ENCODE data around the gene AATK. TPM values are rescaled to one million over a fixed set of nuclear protein-coding genes. Genes with fewer than 3 reads are reported as not detected.

Gene AATK
- total and polyA plus RNA-seq, 2 of the 4 experiments (the other 2 are of a cell fraction): under 0.01 to 0.21 TPM

DNA sequence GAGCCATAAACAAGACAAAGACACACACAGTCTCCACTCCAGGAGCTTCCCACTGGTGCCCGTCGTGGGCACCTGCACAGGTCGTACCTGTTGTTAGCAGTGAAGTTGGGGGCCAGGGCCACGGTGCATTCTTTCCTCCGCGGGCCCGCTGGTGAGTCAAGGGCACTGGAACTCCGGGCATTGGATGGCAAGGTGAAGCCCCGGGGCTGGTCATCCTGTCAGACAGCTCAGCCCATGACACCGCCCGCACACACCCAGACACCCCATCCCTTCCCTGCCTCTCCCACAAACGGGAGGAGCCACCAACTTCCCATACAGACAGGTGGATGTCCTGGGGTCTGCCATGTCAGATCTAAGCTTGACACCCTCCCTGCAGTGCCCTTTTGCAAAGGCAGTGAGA is 40.6 kb upstream of the AATK start:
- Histone ChIP-seq H2BK20ac (ENCODE audit: low read depth, low read length) (no peak overlapping the region), H3K36me3 (ENCODE audit: control insufficient read depth, insufficient read depth, low read length) (peaks cover 5% of the 10 kb centered on the region; the same call in 1 of the 2 replicates), H3K14ac (replicated peaks; ENCODE audit: low read depth, low read length) (no peak overlapping the region), H3K4ac (ENCODE audit: low read depth, low read length) (no peak overlapping the region), H3K4me2 (ENCODE audit: low read depth, low read length) (no peak overlapping the region), H3K18ac (ENCODE audit: low read depth, low read length) (no peak overlapping the region), H4K91ac (ENCODE audit: insufficient read depth, low read depth, low read length) (no peak overlapping the region), H3K4me3 (ENCODE audit: insufficient read depth, low read depth, low read length) (no peak overlapping the region), H2AFZ (replicated peaks; ENCODE audit: low read length, poor library complexity) (no peak overlapping the region), H3K79me1 (ENCODE audit: low read depth in 1 of 2, low read length in 2 of 2) (no peaks in the 10 kb centered on the region), H3K27ac (ENCODE audit: insufficient read depth, low read length) (no peak overlapping the region), H3K23ac (ENCODE audit: low read depth, low read length) (no peak overlapping the region), H4K20me1 (ENCODE audit: insufficient read depth, low read length) (peaks cover 5% of the 10 kb centered on the region; the same call in 1 of the 2 replicates), H3K27me3 (ENCODE audit: control insufficient read depth, insufficient read depth, low read length) (no peaks in the 10 kb centered on the region), H4K8ac (ENCODE audit: low read depth in 2 of 2, low read length in 2 of 2) (no peak overlapping the region), H2BK5ac (ENCODE audit: low read depth, low read length, poor library complexity, severe bottlenecking) (no peak overlapping the region), H3K56ac (ENCODE audit: extremely low read depth, insufficient read depth, low read length) (no peak overlapping the region), H2AK5ac (ENCODE audit: low read depth, low read length) (no peak overlapping the region), H4K5ac (ENCODE audit: low read depth, low read length) (no peak overlapping the region), H3K9me3 (ENCODE audit: control insufficient read depth, insufficient read depth, low read length) (no peaks in the 10 kb centered on the region), H2BK15ac (ENCODE audit: low read depth, low read length) (no peak overlapping the region), H3K9me1 (ENCODE audit: insufficient read depth, low read length) (0 out of 2 replicates have a peak, but pooled peaks cover 6% of the 10 kb centered on the region), H2BK120ac (ENCODE audit: low read depth, low read length) (no peak overlapping the region), H3K9ac (ENCODE audit: low read depth, low read length) (no peak overlapping the region), H3K4me1 (ENCODE audit: control insufficient read depth, insufficient read depth, low read length) (no peaks in the 10 kb centered on the region), H2AK9ac (replicated peaks; ENCODE audit: low read depth, low read length, poor library complexity) (no peak overlapping the region)
- TF ChIP-seq NFE2L2 (IDR thresholded peaks at IDR 0.05; ENCODE audit: low read depth, low read length) (no peak), BHLHE40 (IDR thresholded peaks at IDR 0.05; ENCODE audit: low read depth, low read length) (no peak), CEBPB (IDR thresholded peaks at IDR 0.05; ENCODE audit: low read depth, low read length) (no peak), MAFK (IDR thresholded peaks at IDR 0.05; ENCODE audit: low read depth, low read length) (no peak), POLR2A (IDR thresholded peaks at IDR 0.05; ENCODE audit: low read depth, low read length) (no peak), SMC3 (IDR thresholded peaks at IDR 0.05; ENCODE audit: low read depth, low read length) (no peak), MAZ (IDR thresholded peaks at IDR 0.05; ENCODE audit: borderline replicate concordance, low read depth, low read length) (no peak), RFX5 (IDR thresholded peaks at IDR 0.05; ENCODE audit: low read depth, low read length) (no peak), RCOR1 (IDR thresholded peaks at IDR 0.05; ENCODE audit: insufficient replicate concordance, low read length) (no peak), MXI1 (IDR thresholded peaks at IDR 0.05; ENCODE audit: borderline replicate concordance, low read depth, low read length) (no peak), RAD21 (IDR thresholded peaks at IDR 0.05; ENCODE audit: low read length) (no peak), CHD1 (IDR thresholded peaks at IDR 0.05; ENCODE audit: low read depth, low read length) (no peak), FOS (IDR thresholded peaks at IDR 0.05; ENCODE audit: low read depth, low read length) (no peak)
- TF ChIP-seq, protein P1, sequence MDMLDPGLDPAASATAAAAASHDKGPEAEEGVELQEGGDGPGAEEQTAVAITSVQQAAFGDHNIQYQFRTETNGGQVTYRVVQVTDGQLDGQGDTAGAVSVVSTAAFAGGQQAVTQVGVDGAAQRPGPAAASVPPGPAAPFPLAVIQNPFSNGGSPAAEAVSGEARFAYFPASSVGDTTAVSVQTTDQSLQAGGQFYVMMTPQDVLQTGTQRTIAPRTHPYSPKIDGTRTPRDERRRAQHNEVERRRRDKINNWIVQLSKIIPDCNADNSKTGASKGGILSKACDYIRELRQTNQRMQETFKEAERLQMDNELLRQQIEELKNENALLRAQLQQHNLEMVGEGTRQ (IDR thresholded peaks at IDR 0.05; ENCODE audit: low read depth, low read length): no peak
- TF ChIP-seq, protein P2, sequence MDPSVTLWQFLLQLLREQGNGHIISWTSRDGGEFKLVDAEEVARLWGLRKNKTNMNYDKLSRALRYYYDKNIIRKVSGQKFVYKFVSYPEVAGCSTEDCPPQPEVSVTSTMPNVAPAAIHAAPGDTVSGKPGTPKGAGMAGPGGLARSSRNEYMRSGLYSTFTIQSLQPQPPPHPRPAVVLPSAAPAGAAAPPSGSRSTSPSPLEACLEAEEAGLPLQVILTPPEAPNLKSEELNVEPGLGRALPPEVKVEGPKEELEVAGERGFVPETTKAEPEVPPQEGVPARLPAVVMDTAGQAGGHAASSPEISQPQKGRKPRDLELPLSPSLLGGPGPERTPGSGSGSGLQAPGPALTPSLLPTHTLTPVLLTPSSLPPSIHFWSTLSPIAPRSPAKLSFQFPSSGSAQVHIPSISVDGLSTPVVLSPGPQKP (IDR thresholded peaks at IDR 0.05; ENCODE audit: borderline replicate concordance, low read depth, low read length): no peak
- TF ChIP-seq, protein P3, sequence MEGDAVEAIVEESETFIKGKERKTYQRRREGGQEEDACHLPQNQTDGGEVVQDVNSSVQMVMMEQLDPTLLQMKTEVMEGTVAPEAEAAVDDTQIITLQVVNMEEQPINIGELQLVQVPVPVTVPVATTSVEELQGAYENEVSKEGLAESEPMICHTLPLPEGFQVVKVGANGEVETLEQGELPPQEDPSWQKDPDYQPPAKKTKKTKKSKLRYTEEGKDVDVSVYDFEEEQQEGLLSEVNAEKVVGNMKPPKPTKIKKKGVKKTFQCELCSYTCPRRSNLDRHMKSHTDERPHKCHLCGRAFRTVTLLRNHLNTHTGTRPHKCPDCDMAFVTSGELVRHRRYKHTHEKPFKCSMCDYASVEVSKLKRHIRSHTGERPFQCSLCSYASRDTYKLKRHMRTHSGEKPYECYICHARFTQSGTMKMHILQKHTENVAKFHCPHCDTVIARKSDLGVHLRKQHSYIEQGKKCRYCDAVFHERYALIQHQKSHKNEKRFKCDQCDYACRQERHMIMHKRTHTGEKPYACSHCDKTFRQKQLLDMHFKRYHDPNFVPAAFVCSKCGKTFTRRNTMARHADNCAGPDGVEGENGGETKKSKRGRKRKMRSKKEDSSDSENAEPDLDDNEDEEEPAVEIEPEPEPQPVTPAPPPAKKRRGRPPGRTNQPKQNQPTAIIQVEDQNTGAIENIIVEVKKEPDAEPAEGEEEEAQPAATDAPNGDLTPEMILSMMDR (conservative IDR thresholded peaks at IDR 0.05; ENCODE audit: low read depth, low read length): no peak
- POLR2A ChIA-PET (ENCODE audit: unreplicated experiment): no interaction called here
- ATAC-seq (ENCODE audit: low read depth) (no peak), DNase-seq (no peak)
- intact Hi-C loops (cut with micrococcal nuclease) (no loop called here), in situ Hi-C loops (cut with MboI; ENCODE audit: low sequenced_read_pairs) (no loop called here), dilution Hi-C loops (cut with HindIII; ENCODE audit: low sequenced_read_pairs, unreplicated experiment) (no loop called here)
- CTCF ChIA-PET: no interaction called here
- 100% methylated on average over 3 of the region's 12 CpGs; no CpG with 5 or more reads in 1 of the 2 experiments for WGBS, 2 experiments (ENCODE audit: extremely low coverage in 2 of 2, insufficient read length in 1 of 2)
- BruUV-seq (replicated peaks): no TSS peak

Data from IMR-90 (cell line).